ENCODE results near the gene HDAC4. TPM values are rescaled to one million over a fixed set of nuclear protein-coding genes. Genes with fewer than 3 reads are reported as not detected.

Gene HDAC4
- total RNA-seq, 1 experiment from 2014 or later = 21.8 TPM

GRCh38 chr2:239443666-239444567 is 43.1 kb upstream of the HDAC4 start:
- peak overlapping the region; percentile 73 for H3K27ac Mint-ChIP-seq (ENCODE audit: low read depth, unreplicated experiment)

DNA sequence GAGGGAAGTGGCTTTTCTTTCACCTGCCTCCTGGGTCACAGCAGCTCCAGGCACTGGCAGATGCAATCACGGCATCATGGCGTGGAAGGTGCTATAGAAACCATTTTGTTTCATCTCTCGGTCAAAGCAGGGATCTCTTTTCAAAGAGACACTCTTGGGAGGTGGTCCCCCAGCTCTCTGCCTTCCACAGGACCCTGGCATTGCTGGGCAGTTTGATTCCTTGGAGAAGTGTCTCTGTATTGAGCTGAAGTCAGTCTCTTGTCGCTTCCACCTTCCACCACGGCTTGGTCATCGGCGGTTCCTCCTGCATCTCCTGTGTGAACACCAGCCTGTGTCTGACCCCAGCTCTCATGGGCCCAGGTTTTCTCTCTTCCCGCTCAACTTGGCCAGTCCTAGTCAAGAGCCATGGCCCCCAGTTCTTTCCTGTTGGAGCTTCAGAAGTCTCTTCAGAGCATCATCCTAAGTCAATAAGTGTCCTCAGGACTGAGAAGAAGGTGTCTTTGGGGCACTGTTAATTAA is 42.3 kb upstream of the HDAC4 start:
- H3K36me3 Mint-ChIP-seq (ENCODE audit: insufficient read depth, unreplicated experiment) = no peaks in the 10 kb centered on the region
- peaks cover 27% of the 10 kb centered on the region for H3K27me3 Mint-ChIP-seq (ENCODE audit: insufficient read depth, unreplicated experiment)
- DNase-seq (ENCODE audit: unreplicated experiment) = no peak
- no peak for TF ChIP-seq CTCF (IDR thresholded peaks at IDR 0.05; ENCODE audit: unreplicated experiment)
- H3K4me3 Mint-ChIP-seq (ENCODE audit: unreplicated experiment) = no peak overlapping the region
- no peaks in the 10 kb centered on the region for H3K9me3 Mint-ChIP-seq (ENCODE audit: unreplicated experiment)
- ChIA-PET POLR2A (interaction anchor here (1.2 to 1.3 kb wide), 2 partner anchors 42 to 81 kb away, joined by 3 to 5 read pairs; partner anchors contain the start of gene HDAC4), CTCF (interaction anchor here (0.9 kb wide), 1 partner anchor 168 kb away, joined by 3 read pairs; no protein-coding TSS in a partner anchor)
- no peak overlapping the region for H3K27ac Mint-ChIP-seq (ENCODE audit: low read depth, unreplicated experiment)
- intact Hi-C loops (cut with micrococcal nuclease) = no loop called here
- BruUV-seq (replicated peaks) = no TSS peak
- H3K4me1 Mint-ChIP-seq (ENCODE audit: insufficient read depth, unreplicated experiment) = peaks cover 26% of the 10 kb centered on the region

More at GRCh38 chr2:239443666-239444567, 43.1 kb upstream of the HDAC4 start:
- peaks cover 20% of the 10 kb centered on the region for H3K27me3 Mint-ChIP-seq (ENCODE audit: insufficient read depth, unreplicated experiment)
- no peak for TF ChIP-seq CTCF (IDR thresholded peaks at IDR 0.05; ENCODE audit: unreplicated experiment)
- H3K4me3 Mint-ChIP-seq (ENCODE audit: unreplicated experiment) = no peak overlapping the region
- ChIA-PET CTCF (interaction anchor here (0.6 to 0.9 kb wide), 3 partner anchors 11 to 169 kb away, joined by 3 to 4 read pairs (median 3); no protein-coding TSS in a partner anchor), POLR2A (interaction anchor here (1.2 to 1.3 kb wide), 3 partner anchors 19 to 80 kb away, joined by 3 to 5 read pairs (median 4); partner anchors contain the start of gene HDAC4)
- intact Hi-C loops (cut with micrococcal nuclease) = loop anchor here (2.0 kb wide), 1 partner anchor 43 kb away; the partner anchor contains the start of gene HDAC4
- no peaks in the 10 kb centered on the region for H3K36me3 Mint-ChIP-seq (ENCODE audit: insufficient read depth, unreplicated experiment)
- DNase-seq (ENCODE audit: unreplicated experiment) = peak; percentile 95
- no TSS peak for BruUV-seq (replicated peaks)
- H3K4me1 Mint-ChIP-seq (ENCODE audit: insufficient read depth, unreplicated experiment) = peaks cover 26% of the 10 kb centered on the region
- H3K9me3 Mint-ChIP-seq (ENCODE audit: unreplicated experiment) = no peaks in the 10 kb centered on the region

- DNase-seq (ENCODE audit: unreplicated experiment) = no peak
- Mint-ChIP-seq H3K4me1 (ENCODE audit: insufficient read depth, unreplicated experiment) (peaks cover 26% of the 10 kb centered on the region), H3K27me3 (ENCODE audit: insufficient read depth, unreplicated experiment) (peaks cover 28% of the 10 kb centered on the region), H3K36me3 (ENCODE audit: insufficient read depth, unreplicated experiment) (no peaks in the 10 kb centered on the region), H3K27ac (ENCODE audit: low read depth, unreplicated experiment) (no peak overlapping the region), H3K9me3 (ENCODE audit: unreplicated experiment) (no peaks in the 10 kb centered on the region), H3K4me3 (ENCODE audit: unreplicated experiment) (no peak overlapping the region)
- intact Hi-C loops (cut with micrococcal nuclease) = no loop called here
- TF ChIP-seq CTCF (IDR thresholded peaks at IDR 0.05; ENCODE audit: unreplicated experiment) = no peak
- BruUV-seq (replicated peaks) = no TSS peak
- ChIA-PET POLR2A (interaction anchor here (0.9 kb wide), 1 partner anchor 23 kb away, joined by 4 read pairs; no protein-coding TSS in a partner anchor), CTCF (interaction anchor here (0.7 kb wide), 1 partner anchor 556 kb away, joined by 3 read pairs; no protein-coding TSS in a partner anchor)
These were observed 41.4 kb upstream of the HDAC4 start for GRCh38 chr2:239442192-239442591.
